Neural cell (in vitro differentiated cells): Measurements from ENCODE around the gene EEF2K.

Experiments
- CTCF ChIP-seq: fragments of 450-650 bp; IDR thresholded peaks from 2 replicates; pipeline ENCODE4 v1.5.1; 2014; ENCODE audit warnings: antibody characterized with exemption, mild to moderate bottlenecking, moderate library complexity; ENCODE audit not compliant: poor library complexity, severe bottlenecking
- SMC3 ChIP-seq: fragments of 450-650 bp; conservative IDR thresholded peaks from 2 replicates; pipeline ENCODE4 v1.6.1; 2014; ENCODE audit warnings: antibody characterized with exemption, mild to moderate bottlenecking, moderate library complexity; ENCODE audit not compliant: poor library complexity

GRCh38 chr16:22320572-22321339 is 114.7 kb downstream of the EEF2K start:
- TF ChIP-seq CTCF (no peak), SMC3 (no peak)
